Activated naive CD8-positive, alpha-beta T cell treated with anti-CD3 and anti-CD28 coated beads, Interleukin-2, amount 50 U/mL, for 24 hours (primary cell): ENCODE data around the gene ZNF502.
A peak's percentile ranks its signal among the peaks of the same experiment; 100 is the strongest.
"Not testable (repeated sequence)": the region's sequence is repeated elsewhere in the genome, so short reads cannot be mapped to it uniquely, and the experiment has no call there.

Experiments
- ATAC-seq: fragments of 150-1000 bp; cut with Tn5 transposase; one replicate; pipeline ENCODE4 v1.10.0; 2021
- DNase-seq: peaks from one replicate; pipeline ENCODE4 v3.0.0; 2021
- H3K27ac Mint-ChIP-seq: one replicate; pipeline ENCODE4 v1.8.0; 2021; ENCODE audit warnings: mild to moderate bottlenecking, mixed read lengths
- H3K27me3 Mint-ChIP-seq: one replicate; pipeline ENCODE4 v1.8.0; 2021; ENCODE audit warnings: mixed read lengths
- H3K36me3 Mint-ChIP-seq: one replicate; pipeline ENCODE4 v1.8.0; 2021; ENCODE audit warnings: low read depth, mixed read lengths
- H3K4me1 Mint-ChIP-seq: one replicate; pipeline ENCODE4 v1.8.0; 2021; ENCODE audit warnings: mixed read lengths
- H3K4me3 Mint-ChIP-seq: one replicate; pipeline ENCODE4 v1.8.0; 2021; ENCODE audit warnings: mild to moderate bottlenecking, moderate library complexity, mixed read lengths
- H3K9me3 Mint-ChIP-seq: one replicate; pipeline ENCODE4 v1.8.0; 2021; ENCODE audit warnings: mixed read lengths

The ZNF502 gene

DNA sequence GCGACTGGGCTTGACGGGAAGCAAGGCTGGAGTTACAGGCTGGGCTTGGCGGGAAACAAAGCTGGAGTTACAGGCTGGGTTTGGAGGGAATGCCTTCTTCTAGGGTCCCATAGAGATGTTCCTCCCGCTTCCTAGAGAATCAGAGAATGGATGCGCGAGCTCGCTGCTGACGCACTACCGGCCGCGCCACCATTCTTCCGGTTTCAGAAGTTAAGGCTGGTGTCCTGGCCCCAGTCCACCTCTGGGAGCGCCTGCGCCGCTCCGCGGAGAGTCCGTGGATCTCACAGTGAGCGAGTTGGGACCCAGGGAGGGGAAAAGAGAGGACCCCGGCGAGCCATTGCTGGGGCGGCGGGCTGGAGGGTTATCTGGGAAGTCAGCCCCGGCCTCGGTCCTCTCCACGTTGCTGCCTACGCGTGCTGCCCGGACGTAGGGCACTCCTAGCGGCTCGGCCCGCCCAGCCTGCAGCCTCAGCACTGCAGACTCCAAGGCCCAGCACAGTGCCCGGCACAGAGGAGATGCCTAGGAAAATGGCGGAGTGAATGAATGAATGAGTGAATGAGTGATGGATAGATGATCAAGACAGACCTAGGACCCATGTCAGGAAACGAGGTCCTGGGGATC is at the start of gene ZNF502:
Gene ZNF502, plus strand, starts transcription at position 206 of the 621 bp plus-strand sequence. CDS start 7,602 bp downstream, outside the sequence.
- peak; percentile 61 for ATAC-seq
- peaks cover 9% of the 10 kb centered on the region for H3K4me1 Mint-ChIP-seq
- peak within 1 kb of the TSS; percentile 39 for H3K27ac Mint-ChIP-seq
- H3K4me3 Mint-ChIP-seq = peak within 1 kb of the TSS; percentile 80
- peaks cover 72% of the 10 kb centered on the region for H3K9me3 Mint-ChIP-seq
- peaks cover 28% of the 10 kb centered on the region for H3K27me3 Mint-ChIP-seq
- H3K36me3 Mint-ChIP-seq = peaks cover 56% of the 10 kb centered on the region
- DNase-seq = peak; percentile 61

- no peak for ATAC-seq
- Mint-ChIP-seq H3K27me3 (no peaks in the 10 kb centered on the region), H3K4me3 (no peak overlapping the region), H3K36me3 (peaks cover 15% of the 10 kb centered on the region), H3K27ac (no peak overlapping the region), H3K9me3 (peaks cover 33% of the 10 kb centered on the region), H3K4me1 (no peaks in the 10 kb centered on the region)
- DNase-seq = no peak
Measured at GRCh38 chr3:44665173-44665572, 47.3 kb upstream of the ZNF502 start.

GRCh38 chr3:44666346-44666745 is 46.1 kb upstream of the ZNF502 start:
- Mint-ChIP-seq H3K27me3 (no peaks in the 10 kb centered on the region), H3K36me3 (peaks cover 6% of the 10 kb centered on the region), H3K9me3 (peaks cover 24% of the 10 kb centered on the region), H3K27ac (no peak overlapping the region), H3K4me3 (no peak overlapping the region), H3K4me1 (no peaks in the 10 kb centered on the region)
- ATAC-seq = no peak
- no peak for DNase-seq

DNA sequence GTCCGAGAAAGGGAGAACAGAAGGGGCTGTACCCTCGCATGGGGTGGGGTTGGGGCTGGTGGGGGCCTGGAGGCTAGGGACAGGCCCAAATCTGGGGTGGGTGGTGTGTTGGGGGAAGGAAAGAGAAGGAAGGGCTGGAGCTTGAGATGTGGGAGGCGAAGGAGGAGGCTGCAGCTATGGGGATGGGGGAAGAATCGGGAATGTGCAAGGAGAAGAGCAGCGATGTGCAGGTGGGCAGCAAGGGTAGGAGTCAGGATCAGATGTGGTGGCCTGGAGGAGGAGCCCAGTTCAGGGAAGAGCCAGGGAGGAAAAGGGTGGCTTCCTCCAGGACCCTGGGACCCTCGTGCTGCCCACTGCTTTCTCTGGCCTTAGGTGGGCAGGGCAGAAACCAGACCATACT is 42.7 kb upstream of the ZNF502 start:
- Mint-ChIP-seq H3K4me1 (no peaks in the 10 kb centered on the region), H3K27ac (no peak overlapping the region), H3K27me3 (no peaks in the 10 kb centered on the region), H3K36me3 (peaks cover 4% of the 10 kb centered on the region), H3K4me3 (no peak overlapping the region), H3K9me3 (peaks cover 28% of the 10 kb centered on the region)
- DNase-seq (no peak), ATAC-seq (no peak)

GRCh38 chr3:44673466-44673865 is 39.0 kb upstream of the ZNF502 start:
- DNase-seq, H3K4me1 Mint-ChIP-seq, H3K36me3 Mint-ChIP-seq, ATAC-seq, H3K27me3 Mint-ChIP-seq, H3K27ac Mint-ChIP-seq, H3K4me3 Mint-ChIP-seq: not testable (repeated sequence)
- peaks cover 18% of the 10 kb centered on the region for H3K9me3 Mint-ChIP-seq

DNA sequence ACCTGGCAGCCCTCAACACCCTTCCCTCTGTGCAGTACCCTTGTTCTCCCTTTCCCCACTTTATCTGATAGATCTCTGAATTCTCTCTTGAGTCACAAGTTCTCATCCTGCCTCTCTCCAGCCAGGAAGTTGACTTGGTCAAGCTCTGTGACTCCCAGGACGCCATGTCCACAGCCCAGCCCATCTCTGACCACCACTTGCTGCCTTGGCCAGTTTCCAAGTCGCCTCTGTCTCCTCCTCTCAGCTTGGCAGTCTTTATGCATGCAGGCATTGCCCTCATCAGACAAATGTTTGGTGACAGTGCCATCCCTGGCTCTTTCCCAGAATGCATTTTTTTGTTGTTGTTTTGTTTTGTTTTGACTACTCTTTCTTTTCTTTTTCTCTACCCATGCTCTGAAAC is 38.2 kb upstream of the ZNF502 start:
- ATAC-seq = no peak
- no peak for DNase-seq
- H3K4me3 Mint-ChIP-seq = no peak overlapping the region
- peaks cover 2% of the 10 kb centered on the region for H3K36me3 Mint-ChIP-seq
- peaks cover 18% of the 10 kb centered on the region for H3K9me3 Mint-ChIP-seq
- no peaks in the 10 kb centered on the region for H3K4me1 Mint-ChIP-seq
- H3K27ac Mint-ChIP-seq = no peak overlapping the region
- H3K27me3 Mint-ChIP-seq = no peaks in the 10 kb centered on the region

DNA sequence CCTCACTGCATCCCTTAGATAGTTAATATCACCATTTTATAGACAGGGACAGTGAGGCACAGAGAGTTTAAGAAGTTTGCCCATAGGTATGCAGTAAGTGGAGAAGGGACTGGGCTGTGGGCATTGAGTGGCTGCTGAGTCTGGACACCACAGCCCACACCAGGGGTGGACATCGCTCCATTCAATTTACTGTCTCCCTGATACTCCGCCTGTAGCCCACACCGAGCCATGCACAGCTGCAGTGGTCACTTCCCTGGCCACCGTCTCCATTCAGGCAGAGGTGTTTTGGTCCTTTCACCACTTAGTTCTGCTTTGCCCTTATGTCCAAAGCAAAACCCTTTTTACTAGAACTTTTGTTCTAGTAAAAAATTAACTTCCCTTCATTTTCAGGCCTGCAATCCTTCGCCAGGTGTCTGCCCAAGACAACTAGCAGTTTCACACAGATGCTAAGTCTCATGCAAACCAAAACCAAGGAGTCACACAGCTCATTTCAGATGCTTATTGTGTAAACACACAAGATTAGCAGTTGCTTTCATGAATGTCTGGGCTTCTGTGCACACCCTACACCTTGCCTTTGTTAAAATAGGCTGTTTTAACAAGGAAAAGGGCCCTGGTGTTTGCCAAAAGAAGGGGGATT is 33.9 kb upstream of the ZNF502 start:
- H3K27me3 Mint-ChIP-seq = no peaks in the 10 kb centered on the region
- no peak overlapping the region for H3K27ac Mint-ChIP-seq
- DNase-seq (no peak), ATAC-seq (no peak)
- H3K36me3 Mint-ChIP-seq = peaks cover 19% of the 10 kb centered on the region
- H3K4me1 Mint-ChIP-seq = no peaks in the 10 kb centered on the region
- H3K9me3 Mint-ChIP-seq = peaks cover 35% of the 10 kb centered on the region
- H3K4me3 Mint-ChIP-seq = no peak overlapping the region

DNA sequence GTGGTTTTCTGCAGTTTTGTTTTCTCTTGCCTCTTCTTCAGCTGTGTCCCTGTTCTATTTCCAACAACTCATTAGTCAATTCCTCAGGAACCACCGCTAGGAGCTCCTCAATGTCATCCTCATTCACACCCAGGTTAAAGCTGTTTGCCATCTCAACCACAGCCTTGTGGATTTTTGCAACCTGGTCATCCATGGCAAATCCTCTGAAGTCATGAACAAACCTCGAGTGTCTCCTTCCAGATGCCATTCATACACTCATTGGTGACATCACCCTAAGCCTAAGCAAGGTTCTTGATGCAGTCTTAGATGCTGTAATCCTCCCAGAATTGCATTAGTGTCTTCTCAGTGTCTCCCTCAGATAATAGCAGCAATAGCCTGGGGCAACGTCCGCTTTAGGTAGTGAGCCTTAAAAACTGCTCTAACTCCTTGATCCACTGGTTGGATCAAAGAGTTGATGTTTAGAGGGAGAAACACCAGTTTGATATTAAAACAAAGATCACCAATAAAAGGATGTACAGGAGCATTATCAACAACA is 31.5 kb upstream of the ZNF502 start:
- DNase-seq (no peak), ATAC-seq (no peak)
- no peak overlapping the region for H3K27ac Mint-ChIP-seq
- peaks cover 4% of the 10 kb centered on the region for H3K27me3 Mint-ChIP-seq
- peaks cover 49% of the 10 kb centered on the region for H3K9me3 Mint-ChIP-seq
- no peak overlapping the region for H3K4me3 Mint-ChIP-seq
- peaks cover 37% of the 10 kb centered on the region for H3K36me3 Mint-ChIP-seq
- peaks cover 11% of the 10 kb centered on the region for H3K4me1 Mint-ChIP-seq

DNA sequence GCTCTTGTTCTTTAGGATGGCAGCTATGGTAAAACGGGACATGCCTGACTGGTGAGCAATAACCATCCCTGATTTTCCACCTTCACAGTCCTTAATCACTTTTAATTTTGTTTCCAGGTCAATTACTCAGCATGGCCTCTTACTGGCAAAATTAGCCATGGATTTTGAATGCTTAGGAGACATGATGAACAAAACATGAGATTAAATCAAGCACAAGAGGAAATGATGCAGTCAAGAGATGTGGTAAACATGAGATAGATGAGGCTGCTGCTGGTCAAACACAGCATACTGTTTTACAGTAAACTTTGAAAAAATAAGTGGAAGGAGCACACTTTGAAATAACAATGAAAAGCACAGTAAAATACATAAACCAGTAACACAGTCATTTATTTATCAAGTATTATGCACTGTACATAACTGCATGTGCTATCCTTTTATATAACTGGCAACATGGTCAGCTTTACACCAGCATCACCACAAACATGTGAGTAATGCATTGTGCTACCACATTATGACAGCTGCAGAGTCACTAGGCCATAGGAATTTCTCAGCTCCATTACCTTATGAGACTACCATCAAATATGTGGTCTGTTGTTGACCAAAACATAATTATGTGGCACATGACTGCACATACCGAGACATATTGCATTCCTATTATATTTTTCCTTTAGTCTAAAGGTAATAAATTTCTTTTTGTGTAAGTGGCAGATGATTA is 30.1 kb upstream of the ZNF502 start:
- Mint-ChIP-seq H3K36me3 (peaks cover 46% of the 10 kb centered on the region), H3K27me3 (peaks cover 9% of the 10 kb centered on the region), H3K4me3 (no peak overlapping the region)

DNA sequence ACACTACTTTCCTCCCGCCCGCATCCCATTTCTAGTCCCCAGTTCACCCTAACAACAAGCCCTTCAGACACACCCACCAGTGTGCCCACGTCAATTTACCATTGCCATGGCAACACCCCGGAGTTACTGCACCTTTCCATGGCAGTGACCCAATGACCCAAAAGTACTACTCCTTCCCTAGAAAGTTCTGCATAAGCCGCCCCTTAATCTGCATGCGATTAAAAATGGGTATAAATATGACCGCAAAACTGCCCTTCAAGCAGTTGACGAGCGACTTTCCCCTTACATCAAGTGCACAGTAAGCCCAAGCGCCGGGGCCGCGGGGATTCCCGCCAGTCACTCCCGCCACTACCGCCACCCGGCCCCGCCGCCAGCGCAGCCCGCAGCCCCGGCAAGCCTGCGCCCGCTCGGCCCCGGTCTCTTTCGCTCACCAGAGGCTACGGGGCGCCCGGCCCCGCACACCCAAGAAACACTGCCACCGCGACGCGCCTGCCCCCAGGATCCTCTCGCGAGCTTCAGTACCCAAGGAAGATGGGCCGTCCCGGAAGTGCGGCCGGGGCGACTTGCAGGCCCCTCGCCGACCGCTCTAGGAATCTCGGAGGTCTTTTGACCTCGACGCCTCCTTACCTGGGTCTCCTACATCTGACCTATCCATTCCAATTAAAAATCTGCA is 27.2 kb upstream of the ZNF502 start:
- Mint-ChIP-seq H3K27ac (no peak overlapping the region), H3K36me3 (peaks cover 46% of the 10 kb centered on the region)

More for the DNA sequence above, 30.1 kb upstream of the ZNF502 start:
- Mint-ChIP-seq H3K9me3 (peaks cover 57% of the 10 kb centered on the region), H3K27ac (no peak overlapping the region), H3K4me1 (peaks cover 13% of the 10 kb centered on the region)
- no peak for DNase-seq
- ATAC-seq = no peak

DNA sequence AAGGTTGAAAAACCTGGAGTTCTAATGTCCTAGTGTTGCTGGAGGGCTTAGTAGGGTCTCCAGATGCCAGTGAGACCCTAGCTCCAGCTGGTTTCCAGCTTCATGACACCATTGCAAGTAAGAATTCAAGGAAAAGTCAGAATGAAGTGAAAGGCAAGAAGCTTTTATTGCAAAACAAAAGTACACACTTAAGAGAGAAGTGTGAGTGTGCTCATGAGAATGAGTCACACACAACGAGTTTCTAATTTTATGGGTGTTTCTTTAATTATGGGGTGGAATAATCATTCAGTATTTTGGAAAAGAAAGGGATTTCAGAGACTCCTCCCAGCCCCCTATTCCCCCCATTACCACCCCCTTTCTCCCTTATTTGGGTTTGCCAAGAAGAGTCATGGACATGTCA is 24.6 kb upstream of the ZNF502 start:
- H3K36me3 Mint-ChIP-seq = peaks cover 33% of the 10 kb centered on the region
- no peak overlapping the region for H3K27ac Mint-ChIP-seq
- H3K4me3 Mint-ChIP-seq = no peak overlapping the region
- DNase-seq (no peak), ATAC-seq (no peak)
- peaks cover 62% of the 10 kb centered on the region for H3K9me3 Mint-ChIP-seq
- peaks cover 38% of the 10 kb centered on the region for H3K27me3 Mint-ChIP-seq
- peaks cover 13% of the 10 kb centered on the region for H3K4me1 Mint-ChIP-seq

More for the DNA sequence above, 27.2 kb upstream of the ZNF502 start:
- DNase-seq (peak; percentile 47), ATAC-seq (peak; percentile 65)
- Mint-ChIP-seq H3K4me1 (peaks cover 13% of the 10 kb centered on the region), H3K27me3 (peaks cover 20% of the 10 kb centered on the region), H3K9me3 (peaks cover 71% of the 10 kb centered on the region), H3K4me3 (peak overlapping the region; percentile 76)

- Mint-ChIP-seq H3K9me3 (peaks cover 80% of the 10 kb centered on the region), H3K4me3 (no peak overlapping the region), H3K27me3 (no peaks in the 10 kb centered on the region), H3K4me1 (no peaks in the 10 kb centered on the region), H3K27ac (no peak overlapping the region), H3K36me3 (peaks cover 76% of the 10 kb centered on the region)
- DNase-seq = no peak
- ATAC-seq = no peak
Measured at GRCh38 chr3:44721231-44722102, 9.0 kb downstream of the ZNF502 start.

DNA sequence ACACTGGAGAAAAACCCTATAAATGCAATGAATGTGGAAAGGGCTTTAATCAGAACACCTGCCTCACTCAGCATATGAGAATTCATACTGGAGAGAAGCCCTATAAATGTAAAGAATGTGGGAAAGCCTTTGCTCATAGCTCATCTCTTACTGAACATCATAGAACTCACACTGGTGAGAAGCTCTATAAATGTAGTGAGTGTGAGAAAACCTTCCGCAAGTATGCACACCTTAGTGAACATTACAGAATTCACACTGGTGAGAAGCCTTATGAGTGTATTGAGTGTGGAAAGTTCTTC is 9.6 kb downstream of the ZNF502 start:
- Mint-ChIP-seq H3K4me3 (no peak overlapping the region), H3K27ac (no peak overlapping the region), H3K4me1 (no peaks in the 10 kb centered on the region), H3K9me3 (peaks cover 75% of the 10 kb centered on the region), H3K36me3 (peaks cover 72% of the 10 kb centered on the region), H3K27me3 (no peaks in the 10 kb centered on the region)
- ATAC-seq = no peak
- DNase-seq = no peak
